RPMI7951 (cell line): ENCODE measurements around the gene CUX1. TPM values are rescaled to one million over a fixed set of nuclear protein-coding genes. Genes with fewer than 3 reads are reported as not detected.
"Not testable (repeated sequence)": the region's sequence is repeated elsewhere in the genome, so short reads cannot be mapped to it uniquely, and the experiment has no call there.

Source experiments
- DNase-seq: peaks from one replicate; pipeline ENCODE4 v3.0.0-alpha.2; 2012; ENCODE audit warnings: low read depth
- total RNA-seq: library from RNA; depleted of rRNA; stranded (reverse); fragments of >200 nt; shearing (Covaris generic); gene quantifications from 2 replicates; pipeline ENCODE4 v1.2.3, GENCODE V29; 2014

The CUX1 gene
- total RNA-seq, 1 experiment from 2014 or later, result 28.6 TPM

DNA sequence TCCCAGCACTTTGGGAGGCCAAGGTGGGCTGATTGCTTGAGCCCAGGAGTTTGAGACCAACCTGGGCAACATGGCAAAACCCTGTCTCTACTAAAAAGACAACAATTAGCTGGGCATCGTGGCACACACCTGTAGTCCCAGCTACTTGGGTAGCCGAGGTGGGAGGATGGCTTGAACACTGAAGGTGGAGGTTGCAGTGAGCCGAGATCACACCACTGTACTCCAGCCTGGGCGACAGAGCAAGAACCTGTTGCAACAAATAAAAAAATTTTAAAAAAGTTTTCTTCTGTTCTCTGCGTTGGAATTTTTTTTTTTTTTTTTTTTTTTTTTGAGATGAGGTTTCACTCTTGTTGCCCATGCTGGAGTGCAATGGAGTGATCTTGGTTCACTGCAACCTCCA lies 34.9 kb downstream of the CUX1 start:
- DNase-seq, result not testable (repeated sequence)

DNA sequence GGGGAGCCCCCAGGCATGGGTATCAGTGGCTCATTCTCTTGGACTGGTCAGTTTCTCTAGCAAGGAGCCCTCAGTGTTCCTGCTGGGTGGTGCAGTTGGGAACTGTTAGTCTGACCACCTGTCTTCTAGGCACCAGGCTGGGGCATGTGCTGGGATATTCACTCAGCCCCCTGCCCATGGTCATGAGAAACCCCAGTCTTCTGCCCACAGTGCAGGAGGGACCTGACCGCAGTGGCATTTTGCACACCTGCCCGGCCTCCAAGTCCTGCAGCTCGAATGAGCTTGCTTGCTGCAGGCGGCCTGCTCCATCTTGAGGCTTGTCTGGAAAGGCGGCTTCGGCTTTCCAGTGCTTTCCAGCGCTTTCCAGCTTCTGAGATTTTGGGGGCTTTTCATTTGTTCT lies 36.3 kb downstream of the CUX1 start:
- no peak for DNase-seq

- no peak for DNase-seq
Measured at GRCh38 chr7:101854084-101854865, 36.8 kb downstream of the CUX1 start.

- peak; percentile 96 for DNase-seq
Measured at GRCh38 chr7:101856473-101857357, 39.3 kb downstream of the CUX1 start.

DNA sequence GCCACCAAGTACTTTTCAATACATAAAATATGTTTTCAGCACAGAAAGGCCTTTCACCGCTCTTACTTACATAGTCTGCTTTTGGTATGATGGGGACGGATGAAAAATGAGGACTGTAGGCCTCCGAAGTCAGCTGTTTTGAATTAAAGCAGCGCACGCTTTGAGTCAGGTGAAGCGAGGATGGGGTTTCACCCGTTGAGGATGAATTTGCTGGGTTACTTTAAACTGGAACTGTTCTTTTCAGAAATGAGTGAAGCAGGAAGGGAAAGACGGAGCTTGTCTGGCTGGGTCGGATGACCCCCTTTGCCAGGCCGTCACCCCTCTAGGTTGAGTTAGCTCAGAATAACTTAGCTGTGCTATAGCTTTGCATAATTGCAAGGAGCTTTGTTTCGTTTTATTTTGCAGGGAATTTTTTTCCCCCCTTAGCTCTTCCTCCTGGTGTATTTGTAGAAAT lies 40.0 kb downstream of the CUX1 start:
- peak; percentile 68 for DNase-seq

- DNase-seq, result no peak
Measured at GRCh38 chr7:101858437-101859385, 41.3 kb downstream of the CUX1 start.

DNA sequence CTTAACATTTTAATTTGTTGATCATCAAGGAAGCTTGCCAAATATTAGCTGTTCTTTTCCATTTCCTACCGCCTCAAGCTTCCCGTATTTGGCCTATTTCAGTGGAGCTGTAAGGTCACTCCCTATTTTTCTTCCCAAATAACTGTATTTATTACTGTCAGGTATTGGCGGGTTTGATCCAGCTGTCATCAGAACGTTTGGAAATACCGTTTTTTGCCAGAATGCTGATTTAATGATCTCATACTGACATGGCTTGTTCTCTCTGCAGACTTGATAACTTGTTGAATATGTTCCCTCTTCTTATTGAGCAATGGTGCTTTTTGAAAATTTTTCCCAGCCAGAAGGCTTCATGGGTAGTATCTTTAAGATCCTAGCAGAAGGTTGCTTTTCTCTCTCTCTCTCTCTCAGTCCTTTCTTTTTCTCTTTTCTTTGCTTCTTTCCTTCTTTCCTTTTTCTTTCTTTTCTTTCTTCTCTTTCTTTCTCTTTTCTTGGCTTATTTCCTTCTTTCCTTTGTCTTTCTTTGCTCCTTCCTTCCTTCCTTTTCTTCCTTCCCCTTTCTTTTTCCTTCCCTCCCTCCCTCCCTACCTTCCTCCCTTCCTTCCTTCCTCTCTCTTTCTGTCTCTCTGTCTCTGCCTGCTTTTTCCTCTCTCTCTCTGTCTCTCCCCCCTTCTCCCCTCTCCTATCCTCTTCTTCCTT lies 42.1 kb downstream of the CUX1 start:
- no peak for DNase-seq

DNA sequence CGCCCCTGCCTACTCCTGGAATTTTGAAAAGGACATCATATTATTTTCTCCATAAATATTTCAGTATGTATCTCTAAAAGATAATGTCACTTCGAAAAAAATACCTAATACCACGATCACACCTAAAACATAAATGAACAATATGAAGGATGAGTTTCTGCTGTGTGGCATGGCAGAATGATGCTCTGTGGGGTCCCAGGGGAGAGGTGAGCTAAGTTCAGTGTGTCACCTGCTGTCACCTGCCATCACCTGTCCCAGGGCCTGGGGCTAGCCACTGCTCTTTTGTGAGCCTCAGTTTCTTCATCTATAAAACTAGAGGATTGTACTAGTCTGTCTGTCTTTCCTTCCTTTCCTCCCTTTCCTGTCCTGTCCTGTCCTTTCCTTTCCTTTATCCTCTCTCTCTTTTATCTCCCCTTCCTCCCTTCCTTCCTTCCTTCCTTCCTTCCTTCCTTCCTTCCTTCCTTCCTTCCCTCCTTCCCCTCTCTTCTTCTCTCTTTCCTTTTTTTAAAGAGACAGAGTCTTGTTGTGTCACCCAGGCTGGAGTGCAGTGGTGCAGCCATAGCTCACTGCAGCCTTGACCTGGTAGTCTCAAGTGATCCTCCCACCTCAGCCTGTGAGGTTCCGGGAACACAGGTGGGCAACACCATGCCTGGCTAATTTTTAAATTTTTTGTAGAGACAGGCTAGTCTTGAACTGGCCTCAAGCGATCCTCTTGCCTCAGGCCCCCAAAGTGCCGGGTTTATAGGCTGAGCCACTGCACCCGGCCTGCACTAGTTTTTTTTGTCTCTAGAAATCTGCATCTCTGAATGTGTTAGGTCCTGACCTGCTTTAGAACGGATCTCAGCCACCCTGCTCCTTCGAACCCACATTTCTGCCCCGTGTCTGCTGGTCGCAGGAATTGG lies 43.1 kb downstream of the CUX1 start:
- no peak for DNase-seq

- DNase-seq, result no peak
Measured at GRCh38 chr7:101861218-101861775, 43.9 kb downstream of the CUX1 start.

- DNase-seq, result no peak
Measured at GRCh38 chr7:101862280-101863220, 45.1 kb downstream of the CUX1 start.

- no peak for DNase-seq
Measured at GRCh38 chr7:101863598-101863997, 46.2 kb downstream of the CUX1 start.

GRCh38 chr7:101864039-101864438 lies 46.6 kb downstream of the CUX1 start:
- no peak for DNase-seq

- DNase-seq, result no peak
Measured at GRCh38 chr7:101865031-101865430, 47.6 kb downstream of the CUX1 start.

GRCh38 chr7:101865455-101865854 lies 48.0 kb downstream of the CUX1 start:
- no peak for DNase-seq

DNA sequence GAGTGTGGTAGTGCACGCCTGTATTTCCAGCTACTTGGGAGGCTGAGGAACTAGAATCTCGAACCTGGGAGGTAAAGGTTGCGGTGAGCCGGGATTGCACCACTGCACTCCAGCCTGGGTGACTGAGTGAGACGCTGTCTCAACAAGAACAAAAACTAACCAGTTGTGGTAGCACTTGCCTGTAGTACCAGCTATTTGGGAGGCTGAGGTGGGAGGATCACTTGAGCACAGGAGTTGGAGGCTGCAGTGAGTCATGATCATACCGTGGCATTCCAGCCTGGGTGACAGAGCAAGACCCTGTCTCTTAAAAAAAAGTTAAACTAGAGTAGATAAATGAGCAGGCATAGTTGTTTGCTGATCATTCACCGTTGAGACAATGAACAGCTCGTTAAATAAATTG lies 48.9 kb downstream of the CUX1 start:
- no peak for DNase-seq

GRCh38 chr7:101867265-101867664 lies 49.8 kb downstream of the CUX1 start:
- DNase-seq, result no peak

DNA sequence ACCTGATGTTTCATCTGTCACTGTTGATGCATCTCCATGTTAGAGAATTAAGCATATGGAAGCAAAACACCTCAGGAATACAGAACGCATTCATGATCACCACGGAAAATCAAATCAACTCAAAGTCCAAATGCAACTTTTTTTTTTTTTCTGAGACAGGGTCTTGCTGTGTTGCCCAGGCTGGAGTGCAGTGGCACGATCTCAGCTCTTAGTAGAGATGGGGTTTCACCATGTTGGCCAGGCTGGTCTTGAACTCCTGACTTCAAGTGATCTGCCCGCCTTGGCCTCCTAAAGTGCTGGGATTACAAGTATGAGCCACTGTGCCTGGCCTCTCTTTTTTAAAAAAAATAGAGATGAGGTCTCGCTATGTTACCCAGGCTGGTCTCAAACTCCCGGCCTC lies 50.3 kb downstream of the CUX1 start:
- DNase-seq, result not testable (repeated sequence)

GRCh38 chr7:101868191-101868950 lies 50.9 kb downstream of the CUX1 start:
- no peak for DNase-seq
